ENCODE measurements around the gene REV3L.

The REV3L gene

DNA sequence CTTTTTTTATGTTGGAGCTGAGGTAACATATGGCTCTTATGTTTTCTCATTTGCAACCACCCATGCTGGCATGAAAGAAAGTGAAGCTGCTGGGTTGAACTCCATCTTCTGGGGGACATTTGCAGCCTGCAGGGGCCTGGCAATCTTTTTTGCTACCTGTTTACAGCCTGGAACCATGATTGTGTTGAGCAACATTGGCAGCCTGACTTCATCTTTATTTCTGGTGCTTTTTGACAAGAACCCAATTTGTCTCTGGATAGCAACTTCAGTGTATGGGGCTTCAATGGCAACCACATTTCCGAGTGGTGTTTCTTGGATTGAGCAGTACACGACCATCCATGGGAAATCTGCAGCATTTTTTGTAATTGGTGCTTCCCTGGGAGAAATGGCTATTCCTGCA is 216.7 kb downstream of the REV3L start:
- TF ChIP-seq GATA3 (IDR thresholded peaks at IDR 0.05; ENCODE audit: low read depth, low read length) (no peak), GATA2 (IDR thresholded peaks at IDR 0.05; ENCODE audit: low read depth, low read length) (no peak)

- TF ChIP-seq GATA3 (IDR thresholded peaks at IDR 0.05; ENCODE audit: low read depth, low read length) (no peak), GATA2 (IDR thresholded peaks at IDR 0.05; ENCODE audit: low read depth, low read length) (no peak)
These were observed 217.2 kb downstream of the REV3L start for GRCh38 chr6:111265842-111266241.

- no peak for TF ChIP-seq GATA3 (IDR thresholded peaks at IDR 0.05; ENCODE audit: low read depth, low read length)
- no peak for TF ChIP-seq GATA2 (IDR thresholded peaks at IDR 0.05; ENCODE audit: low read depth, low read length)
These were observed 219.2 kb downstream of the REV3L start for GRCh38 chr6:111263837-111264236.

GRCh38 chr6:111260570-111261298 is 222.3 kb downstream of the REV3L start:
- no peak for TF ChIP-seq GATA3 (IDR thresholded peaks at IDR 0.05; ENCODE audit: low read depth, low read length)
- no peak for TF ChIP-seq GATA2 (IDR thresholded peaks at IDR 0.05; ENCODE audit: low read depth, low read length)

GRCh38 chr6:111259089-111259831 is 223.8 kb downstream of the REV3L start:
- peak; percentile 64 for TF ChIP-seq GATA2 (IDR thresholded peaks at IDR 0.05; ENCODE audit: low read depth, low read length)
- TF ChIP-seq GATA3 (IDR thresholded peaks at IDR 0.05; ENCODE audit: low read depth, low read length): no peak

- TF ChIP-seq GATA3 (IDR thresholded peaks at IDR 0.05; ENCODE audit: low read depth, low read length): no peak
- TF ChIP-seq GATA2 (IDR thresholded peaks at IDR 0.05; ENCODE audit: low read depth, low read length): no peak
These were observed 224.4 kb downstream of the REV3L start for GRCh38 chr6:111258615-111259088.

- TF ChIP-seq GATA2 (IDR thresholded peaks at IDR 0.05; ENCODE audit: low read depth, low read length) (no peak), GATA3 (IDR thresholded peaks at IDR 0.05; ENCODE audit: low read depth, low read length) (no peak)
These were observed 225.0 kb downstream of the REV3L start for GRCh38 chr6:111258010-111258409.

DNA sequence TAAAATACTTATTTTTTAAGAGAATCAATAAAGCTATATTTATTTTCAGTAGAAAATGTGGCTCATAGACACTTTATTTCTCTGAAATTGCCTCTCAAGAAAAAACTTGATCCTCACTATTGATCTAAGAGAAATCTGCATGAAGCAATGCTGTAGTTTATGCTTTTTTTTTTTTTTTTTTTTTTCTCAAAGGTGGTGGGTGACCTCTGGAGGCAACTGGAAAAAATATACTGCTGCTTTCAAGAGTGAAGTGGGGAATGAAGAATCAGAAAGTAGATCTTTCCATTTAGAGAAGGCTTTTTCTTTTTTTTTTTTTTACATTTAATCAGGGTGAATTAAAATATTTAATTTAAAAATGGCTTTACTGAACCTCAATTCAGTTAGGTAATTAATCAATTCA is 226.4 kb downstream of the REV3L start:
- TF ChIP-seq GATA3 (IDR thresholded peaks at IDR 0.05; ENCODE audit: low read depth, low read length) (no peak), GATA2 (IDR thresholded peaks at IDR 0.05; ENCODE audit: low read depth, low read length) (no peak)

GRCh38 chr6:111254779-111255166 is 228.2 kb downstream of the REV3L start:
- TF ChIP-seq GATA2 (IDR thresholded peaks at IDR 0.05; ENCODE audit: low read depth, low read length): no peak
- no peak for TF ChIP-seq GATA3 (IDR thresholded peaks at IDR 0.05; ENCODE audit: low read depth, low read length)

- TF ChIP-seq GATA2 (IDR thresholded peaks at IDR 0.05; ENCODE audit: low read depth, low read length) (no peak), GATA3 (IDR thresholded peaks at IDR 0.05; ENCODE audit: low read depth, low read length) (no peak)
These were observed 228.8 kb downstream of the REV3L start for GRCh38 chr6:111254004-111254778.

DNA sequence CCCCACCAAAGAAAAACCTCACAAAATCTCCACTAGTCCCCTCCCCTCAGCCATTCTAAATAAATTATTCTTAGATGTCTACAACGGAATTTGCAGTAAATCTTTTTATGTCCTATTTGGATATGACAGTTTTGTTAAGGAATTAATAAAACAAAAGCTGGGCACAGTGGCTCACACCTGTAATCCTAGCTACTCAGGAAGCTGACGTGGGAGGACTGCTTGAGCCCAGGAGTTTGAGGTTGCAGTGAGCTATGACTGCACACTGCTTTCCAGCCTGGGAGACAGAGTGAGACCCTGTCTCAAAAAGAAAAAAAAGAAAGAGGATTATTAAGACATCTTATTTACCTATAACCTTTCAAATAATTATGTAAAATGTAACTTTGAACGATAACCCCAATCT is 230.3 kb downstream of the REV3L start:
- TF ChIP-seq GATA2 (IDR thresholded peaks at IDR 0.05; ENCODE audit: low read depth, low read length): no peak
- TF ChIP-seq GATA3 (IDR thresholded peaks at IDR 0.05; ENCODE audit: low read depth, low read length): no peak

DNA sequence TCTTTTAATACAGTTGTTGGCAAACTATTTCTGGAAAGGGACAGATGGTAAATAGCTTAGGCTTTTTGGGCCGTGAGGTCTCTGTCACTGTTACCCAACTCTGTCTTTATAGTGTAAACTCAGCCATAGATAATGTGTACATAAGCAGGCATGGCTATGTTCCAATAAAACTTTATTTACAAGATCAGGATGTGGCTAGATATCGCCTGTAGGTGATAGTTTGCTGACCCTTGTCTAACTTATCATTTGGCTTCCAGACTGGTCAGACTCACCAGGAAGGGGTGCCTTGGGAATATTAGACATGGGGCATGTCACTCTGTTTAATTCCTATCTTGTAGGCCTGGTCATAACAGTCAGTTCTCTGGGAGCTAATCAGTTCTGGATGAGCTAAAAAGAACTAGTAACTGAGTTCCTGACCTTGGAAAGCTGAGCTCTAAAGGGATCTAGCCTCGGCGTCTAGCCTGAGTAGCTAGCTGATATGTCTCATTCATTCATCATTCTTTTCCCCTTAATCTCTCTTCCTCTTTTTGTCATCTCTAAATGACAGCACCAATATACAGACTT is 232.1 kb downstream of the REV3L start:
- no peak for TF ChIP-seq GATA2 (IDR thresholded peaks at IDR 0.05; ENCODE audit: low read depth, low read length)

Measured in SH-SY5Y (cell line).